GM23338 (cell line): Measurements from ENCODE around the gene PSMA5. TPM values are rescaled to one million over a fixed set of nuclear protein-coding genes. Genes with fewer than 3 reads are reported as not detected.

ENCODE experiments used
- ATAC-seq: fragments of 200-7000 bp; cut with Tn5 transposase; 3 replicates; pipeline ENCODE4 v1.9.1; 2020
- DNase-seq: peaks from one replicate; pipeline ENCODE4 v3.0.0-alpha.2; 2015; ENCODE audit warnings: low spot score
- H2AFZ ChIP-seq: fragments of 200-600 bp; sonication (generic); 2 replicates; pipeline ENCODE4 v1.8.0; 2016; ENCODE audit warnings: antibody characterized with exemption, mild to moderate bottlenecking, moderate library complexity
- H3F3A ChIP-seq: fragments of 200-600 bp; sonication (generic); replicated peaks from 2 replicates; pipeline ENCODE4 v1.8.0; 2017; ENCODE audit warnings: antibody characterized with exemption, mixed run types, low read depth
- H3K27ac ChIP-seq: fragments of 200-600 bp; sonication (generic); 2 replicates; pipeline ENCODE4 v1.6.1; 2016; ENCODE audit warnings: low read depth
- H3K27me3 ChIP-seq: fragments of 200-600 bp; sonication (generic); 2 replicates; pipeline ENCODE4 v1.8.0; 2016; ENCODE audit warnings: mild to moderate bottlenecking, mixed run types, moderate library complexity; ENCODE audit not compliant: insufficient read depth
- H3K36me3 ChIP-seq: fragments of 200-600 bp; sonication (generic); 2 replicates; pipeline ENCODE4 v1.8.0; 2016; ENCODE audit warnings: mild to moderate bottlenecking; ENCODE audit not compliant: insufficient read depth
- H3K4me1 ChIP-seq: fragments of 200-600 bp; sonication (generic); 2 replicates; pipeline ENCODE4 v1.8.0; 2016; ENCODE audit warnings: mild to moderate bottlenecking, moderate library complexity; ENCODE audit not compliant: insufficient read depth
- H3K4me2 ChIP-seq: fragments of 200-600 bp; sonication (generic); 2 replicates; pipeline ENCODE4 v1.7.1; 2017; ENCODE audit warnings: mixed run types
- H3K4me3 ChIP-seq: fragments of 200-600 bp; sonication (generic); 2 replicates; pipeline ENCODE4 v1.6.1; 2016; ENCODE audit warnings: mixed run types
- H3K79me2 ChIP-seq: fragments of 200-600 bp; sonication (generic); replicated peaks from 2 replicates; pipeline ENCODE4 v1.8.0; 2017; ENCODE audit warnings: mild to moderate bottlenecking; ENCODE audit not compliant: insufficient read depth
- H3K9me2 ChIP-seq: fragments of 200-600 bp; sonication (generic); 2 replicates; pipeline ENCODE4 v1.8.0; 2017; ENCODE audit not compliant: insufficient read depth
- H4K20me1 ChIP-seq: fragments of 200-600 bp; sonication (generic); replicated peaks from 2 replicates; pipeline ENCODE4 v1.8.0; 2017; ENCODE audit warnings: mild to moderate bottlenecking; ENCODE audit not compliant: insufficient read depth
- H3K27ac Mint-ChIP-seq: 2 replicates; pipeline ENCODE4 v1.8.0; 2020; ENCODE audit warnings: inconsistent platforms, mild to moderate bottlenecking, moderate library complexity, mixed read lengths
- H3K27me3 Mint-ChIP-seq: 3 replicates; pipeline ENCODE4 v1.8.0; 2022; ENCODE audit warnings: low read depth, mild to moderate bottlenecking, moderate library complexity, mixed read lengths, inconsistent platforms; ENCODE audit not compliant: insufficient read depth, poor library complexity
- H3K36me3 Mint-ChIP-seq: 3 replicates; pipeline ENCODE4 v1.8.0; 2021; ENCODE audit warnings: low read depth, mild to moderate bottlenecking, inconsistent platforms, moderate library complexity, mixed read lengths
- H3K4me1 Mint-ChIP-seq: 3 replicates; pipeline ENCODE4 v1.8.0; 2020; ENCODE audit warnings: mild to moderate bottlenecking, inconsistent platforms, mixed read lengths
- H3K4me3 Mint-ChIP-seq: 3 replicates; pipeline ENCODE4 v1.8.0; 2021; ENCODE audit warnings: moderate library complexity, mild to moderate bottlenecking, inconsistent platforms, mixed read lengths
- H3K9me3 Mint-ChIP-seq: 3 replicates; pipeline ENCODE4 v1.8.0; 2020; ENCODE audit warnings: moderate library complexity, mild to moderate bottlenecking, inconsistent platforms, mixed read lengths
- CREB1 ChIP-seq: fragments of 250-450 bp; sonication (Bioruptor Pico); IDR thresholded peaks from 2 replicates; pipeline ENCODE4 v1.5.0; 2020; ENCODE audit warnings: low read depth, mild to moderate bottlenecking, moderate library complexity
- NANOG ChIP-seq: IDR thresholded peaks from 2 replicates; pipeline ENCODE4 v1.6.1; 2016; ENCODE audit warnings: antibody characterized with exemption, borderline replicate concordance
- STAT1 ChIP-seq: IDR thresholded peaks from one replicate; pipeline ENCODE4 v1.6.1; 2016; ENCODE audit warnings: antibody characterized with exemption; ENCODE audit not compliant: unreplicated experiment
- ZNF114 ChIP-seq: fragments of 250-450 bp; sonication (Bioruptor Pico); IDR thresholded peaks from 2 replicates; pipeline ENCODE4 v1.5.0; 2020; ENCODE audit warnings: mild to moderate bottlenecking, moderate library complexity
- ZNF331 ChIP-seq: fragments of 250-450 bp; sonication (Bioruptor Pico); IDR thresholded peaks from 2 replicates; pipeline ENCODE4 v1.5.0; 2020; ENCODE audit warnings: low read depth, mild to moderate bottlenecking, moderate library complexity
- polyA plus RNA-seq: library from polyadenylated mRNA; unstranded; fragments of >200 nt; fragmentation: Nextera tagmentation; extraction: Ambion mirVana; gene quantifications from 2 replicates; pipeline ENCODE4 v1.2.1, GENCODE V29; 2016
- total RNA-seq: library from RNA; depleted of rRNA; stranded (reverse); fragments of >200 nt; shearing (Covaris generic); gene quantifications from 2 replicates; pipeline ENCODE4 v1.2.3, GENCODE V29; 2014
- TF ChIP-seq, protein P1 (sequence below): IDR thresholded peaks from 2 replicates; pipeline ENCODE4 v1.6.1; 2016; ENCODE audit warnings: antibody characterized with exemption
- TF ChIP-seq, protein P2 (sequence below): IDR thresholded peaks from one replicate; pipeline ENCODE4 v1.6.1; 2018; ENCODE audit warnings: antibody characterized with exemption; ENCODE audit not compliant: unreplicated experiment
- TF ChIP-seq, protein P3 (sequence below): fragments of 250-450 bp; sonication (Bioruptor Pico); IDR thresholded peaks from 2 replicates; pipeline ENCODE4 v1.5.0; 2020; ENCODE audit warnings: mild to moderate bottlenecking, moderate library complexity

Gene PSMA5
- total and polyA plus RNA-seq, 2 experiments from 2014 or later, result 104 to 126 TPM

DNA sequence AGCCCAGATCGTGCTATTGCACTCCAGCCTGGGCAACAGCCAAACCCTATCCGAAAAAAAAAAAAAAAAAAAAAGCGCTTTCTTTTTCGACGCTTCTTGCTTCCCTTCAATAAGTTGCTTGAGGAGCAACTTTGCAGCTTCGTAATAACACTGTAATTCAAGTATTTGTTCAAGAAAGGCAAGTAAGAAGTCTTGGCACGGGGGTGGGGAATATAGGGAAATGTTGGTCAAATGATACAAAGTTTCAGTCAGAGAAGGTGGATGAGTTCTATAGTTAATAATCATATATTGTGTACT lies 871 bp upstream of the PSMA5 start:
- ATAC-seq (no peak), DNase-seq (no peak)
- Histone ChIP-seq H3K36me3 (no peaks in the 10 kb centered on the region; the same call in 1 of the 2 replicates), H3K27ac (peak overlapping the region; percentile 78; the same call in 1 of the 2 replicates), H3K4me1 (peaks cover 4% of the 10 kb centered on the region; the same call in 1 of the 2 replicates), H4K20me1 (peaks cover 14% of the 10 kb centered on the region), H3K4me2 (peak overlapping the region; percentile 84), H3K79me2 (peaks cover 46% of the 10 kb centered on the region), H2AFZ (no peak overlapping the region), H3K9me2 (no peaks in the 10 kb centered on the region), H3F3A (no peaks in the 10 kb centered on the region), H3K27me3 (no peaks in the 10 kb centered on the region), H3K4me3 (peak overlapping the region; percentile 75)
- Mint-ChIP-seq H3K36me3 (no peaks in the 10 kb centered on the region), H3K27me3 (peaks cover 2% of the 10 kb centered on the region), H3K9me3 (no peaks in the 10 kb centered on the region), H3K4me1 (peaks cover 17% of the 10 kb centered on the region; the same call in 2 of the 3 replicates), H3K27ac (peak overlapping the region; percentile 88), H3K4me3 (peak overlapping the region; percentile 95)
- no peak for TF ChIP-seq STAT1
- no peak for TF ChIP-seq ZNF331 (CRISPR knock-in tag)
- no peak for TF ChIP-seq ZNF114
- TF ChIP-seq, protein P1, sequence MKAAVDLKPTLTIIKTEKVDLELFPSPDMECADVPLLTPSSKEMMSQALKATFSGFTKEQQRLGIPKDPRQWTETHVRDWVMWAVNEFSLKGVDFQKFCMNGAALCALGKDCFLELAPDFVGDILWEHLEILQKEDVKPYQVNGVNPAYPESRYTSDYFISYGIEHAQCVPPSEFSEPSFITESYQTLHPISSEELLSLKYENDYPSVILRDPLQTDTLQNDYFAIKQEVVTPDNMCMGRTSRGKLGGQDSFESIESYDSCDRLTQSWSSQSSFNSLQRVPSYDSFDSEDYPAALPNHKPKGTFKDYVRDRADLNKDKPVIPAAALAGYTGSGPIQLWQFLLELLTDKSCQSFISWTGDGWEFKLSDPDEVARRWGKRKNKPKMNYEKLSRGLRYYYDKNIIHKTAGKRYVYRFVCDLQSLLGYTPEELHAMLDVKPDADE, result no peak
- TF ChIP-seq, protein P2, sequence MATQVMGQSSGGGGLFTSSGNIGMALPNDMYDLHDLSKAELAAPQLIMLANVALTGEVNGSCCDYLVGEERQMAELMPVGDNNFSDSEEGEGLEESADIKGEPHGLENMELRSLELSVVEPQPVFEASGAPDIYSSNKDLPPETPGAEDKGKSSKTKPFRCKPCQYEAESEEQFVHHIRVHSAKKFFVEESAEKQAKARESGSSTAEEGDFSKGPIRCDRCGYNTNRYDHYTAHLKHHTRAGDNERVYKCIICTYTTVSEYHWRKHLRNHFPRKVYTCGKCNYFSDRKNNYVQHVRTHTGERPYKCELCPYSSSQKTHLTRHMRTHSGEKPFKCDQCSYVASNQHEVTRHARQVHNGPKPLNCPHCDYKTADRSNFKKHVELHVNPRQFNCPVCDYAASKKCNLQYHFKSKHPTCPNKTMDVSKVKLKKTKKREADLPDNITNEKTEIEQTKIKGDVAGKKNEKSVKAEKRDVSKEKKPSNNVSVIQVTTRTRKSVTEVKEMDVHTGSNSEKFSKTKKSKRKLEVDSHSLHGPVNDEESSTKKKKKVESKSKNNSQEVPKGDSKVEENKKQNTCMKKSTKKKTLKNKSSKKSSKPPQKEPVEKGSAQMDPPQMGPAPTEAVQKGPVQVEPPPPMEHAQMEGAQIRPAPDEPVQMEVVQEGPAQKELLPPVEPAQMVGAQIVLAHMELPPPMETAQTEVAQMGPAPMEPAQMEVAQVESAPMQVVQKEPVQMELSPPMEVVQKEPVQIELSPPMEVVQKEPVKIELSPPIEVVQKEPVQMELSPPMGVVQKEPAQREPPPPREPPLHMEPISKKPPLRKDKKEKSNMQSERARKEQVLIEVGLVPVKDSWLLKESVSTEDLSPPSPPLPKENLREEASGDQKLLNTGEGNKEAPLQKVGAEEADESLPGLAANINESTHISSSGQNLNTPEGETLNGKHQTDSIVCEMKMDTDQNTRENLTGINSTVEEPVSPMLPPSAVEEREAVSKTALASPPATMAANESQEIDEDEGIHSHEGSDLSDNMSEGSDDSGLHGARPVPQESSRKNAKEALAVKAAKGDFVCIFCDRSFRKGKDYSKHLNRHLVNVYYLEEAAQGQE, result no peak
- no peak for TF ChIP-seq NANOG

- Histone ChIP-seq H4K20me1 (peaks cover 17% of the 10 kb centered on the region), H3K4me2 (peak overlapping the region; percentile 73), H3K9me2 (no peaks in the 10 kb centered on the region), H3K4me3 (peak overlapping the region; percentile 75), H3K4me1 (peaks cover 4% of the 10 kb centered on the region; the same call in 1 of the 2 replicates), H3F3A (no peaks in the 10 kb centered on the region), H3K36me3 (peaks cover 5% of the 10 kb centered on the region), H3K27me3 (no peaks in the 10 kb centered on the region), H3K27ac (peak overlapping the region; percentile 29; the same call in 1 of the 2 replicates), H3K79me2 (peaks cover 61% of the 10 kb centered on the region), H2AFZ (no peak overlapping the region)
- ATAC-seq, result peak; percentile 64
- Mint-ChIP-seq H3K27ac (peak overlapping the region; percentile 99), H3K27me3 (no peaks in the 10 kb centered on the region), H3K36me3 (peaks cover 9% of the 10 kb centered on the region; the same call in 2 of the 3 replicates), H3K4me1 (peaks cover 17% of the 10 kb centered on the region; the same call in 2 of the 3 replicates), H3K4me3 (peak overlapping the region; percentile 95), H3K9me3 (no peaks in the 10 kb centered on the region)
- peak; percentile 71 for DNase-seq
- TF ChIP-seq CREB1 (CRISPR knock-in tag), result no peak
- TF ChIP-seq, protein P3, sequence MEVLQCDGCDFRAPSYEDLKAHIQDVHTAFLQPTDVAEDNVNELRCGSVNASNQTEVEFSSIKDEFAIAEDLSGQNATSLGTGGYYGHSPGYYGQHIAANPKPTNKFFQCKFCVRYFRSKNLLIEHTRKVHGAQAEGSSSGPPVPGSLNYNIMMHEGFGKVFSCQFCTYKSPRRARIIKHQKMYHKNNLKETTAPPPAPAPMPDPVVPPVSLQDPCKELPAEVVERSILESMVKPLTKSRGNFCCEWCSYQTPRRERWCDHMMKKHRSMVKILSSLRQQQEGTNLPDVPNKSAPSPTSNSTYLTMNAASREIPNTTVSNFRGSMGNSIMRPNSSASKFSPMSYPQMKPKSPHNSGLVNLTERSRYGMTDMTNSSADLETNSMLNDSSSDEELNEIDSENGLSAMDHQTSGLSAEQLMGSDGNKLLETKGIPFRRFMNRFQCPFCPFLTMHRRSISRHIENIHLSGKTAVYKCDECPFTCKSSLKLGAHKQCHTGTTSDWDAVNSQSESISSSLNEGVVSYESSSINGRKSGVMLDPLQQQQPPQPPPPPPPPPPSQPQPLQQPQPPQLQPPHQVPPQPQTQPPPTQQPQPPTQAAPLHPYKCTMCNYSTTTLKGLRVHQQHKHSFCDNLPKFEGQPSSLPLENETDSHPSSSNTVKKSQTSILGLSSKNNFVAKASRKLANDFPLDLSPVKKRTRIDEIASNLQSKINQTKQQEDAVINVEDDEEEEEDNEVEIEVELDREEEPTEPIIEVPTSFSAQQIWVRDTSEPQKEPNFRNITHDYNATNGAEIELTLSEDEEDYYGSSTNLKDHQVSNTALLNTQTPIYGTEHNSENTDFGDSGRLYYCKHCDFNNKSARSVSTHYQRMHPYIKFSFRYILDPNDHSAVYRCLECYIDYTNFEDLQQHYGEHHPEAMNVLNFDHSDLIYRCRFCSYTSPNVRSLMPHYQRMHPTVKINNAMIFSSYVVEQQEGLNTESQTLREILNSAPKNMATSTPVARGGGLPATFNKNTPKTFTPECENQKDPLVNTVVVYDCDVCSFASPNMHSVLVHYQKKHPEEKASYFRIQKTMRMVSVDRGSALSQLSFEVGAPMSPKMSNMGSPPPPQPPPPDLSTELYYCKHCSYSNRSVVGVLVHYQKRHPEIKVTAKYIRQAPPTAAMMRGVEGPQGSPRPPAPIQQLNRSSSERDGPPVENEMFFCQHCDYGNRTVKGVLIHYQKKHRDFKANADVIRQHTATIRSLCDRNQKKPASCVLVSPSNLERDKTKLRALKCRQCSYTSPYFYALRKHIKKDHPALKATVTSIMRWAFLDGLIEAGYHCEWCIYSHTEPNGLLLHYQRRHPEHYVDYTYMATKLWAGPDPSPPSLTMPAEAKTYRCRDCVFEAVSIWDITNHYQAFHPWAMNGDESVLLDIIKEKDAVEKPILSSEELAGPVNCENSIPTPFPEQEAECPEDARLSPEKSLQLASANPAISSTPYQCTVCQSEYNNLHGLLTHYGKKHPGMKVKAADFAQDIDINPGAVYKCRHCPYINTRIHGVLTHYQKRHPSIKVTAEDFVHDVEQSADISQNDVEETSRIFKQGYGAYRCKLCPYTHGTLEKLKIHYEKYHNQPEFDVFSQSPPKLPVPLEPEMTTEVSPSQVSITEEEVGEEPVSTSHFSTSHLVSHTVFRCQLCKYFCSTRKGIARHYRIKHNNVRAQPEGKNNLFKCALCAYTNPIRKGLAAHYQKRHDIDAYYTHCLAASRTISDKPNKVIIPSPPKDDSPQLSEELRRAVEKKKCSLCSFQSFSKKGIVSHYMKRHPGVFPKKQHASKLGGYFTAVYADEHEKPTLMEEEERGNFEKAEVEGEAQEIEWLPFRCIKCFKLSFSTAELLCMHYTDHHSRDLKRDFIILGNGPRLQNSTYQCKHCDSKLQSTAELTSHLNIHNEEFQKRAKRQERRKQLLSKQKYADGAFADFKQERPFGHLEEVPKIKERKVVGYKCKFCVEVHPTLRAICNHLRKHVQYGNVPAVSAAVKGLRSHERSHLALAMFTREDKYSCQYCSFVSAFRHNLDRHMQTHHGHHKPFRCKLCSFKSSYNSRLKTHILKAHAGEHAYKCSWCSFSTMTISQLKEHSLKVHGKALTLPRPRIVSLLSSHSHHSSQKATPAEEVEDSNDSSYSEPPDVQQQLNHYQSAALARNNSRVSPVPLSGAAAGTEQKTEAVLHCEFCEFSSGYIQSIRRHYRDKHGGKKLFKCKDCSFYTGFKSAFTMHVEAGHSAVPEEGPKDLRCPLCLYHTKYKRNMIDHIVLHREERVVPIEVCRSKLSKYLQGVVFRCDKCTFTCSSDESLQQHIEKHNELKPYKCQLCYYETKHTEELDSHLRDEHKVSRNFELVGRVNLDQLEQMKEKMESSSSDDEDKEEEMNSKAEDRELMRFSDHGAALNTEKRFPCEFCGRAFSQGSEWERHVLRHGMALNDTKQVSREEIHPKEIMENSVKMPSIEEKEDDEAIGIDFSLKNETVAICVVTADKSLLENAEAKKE, result no peak
These were observed 612 bp downstream of the PSMA5 start for GRCh38 chr1:109425391-109426280.
